ENCODE measurements around the gene OR2V1.

DNA sequence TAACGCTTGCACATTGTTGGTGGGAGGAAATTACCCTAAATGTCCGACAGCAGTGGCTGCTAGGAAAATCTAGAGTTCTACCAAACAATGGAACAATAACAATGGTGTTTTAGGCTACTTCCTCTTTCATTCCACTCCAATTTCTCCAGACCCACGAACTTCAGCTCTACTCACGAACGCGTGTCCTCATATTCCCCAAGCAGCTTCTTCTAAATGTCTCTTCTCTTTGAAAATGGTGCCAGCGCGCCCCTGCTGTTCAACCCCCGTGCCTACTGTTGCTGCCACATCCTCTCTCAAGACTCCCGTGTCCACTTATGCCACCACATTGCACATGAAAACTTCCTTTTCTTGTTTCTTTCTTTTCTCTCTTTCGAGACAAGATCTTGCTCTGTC is 42.1 kb upstream of the OR2V1 start:
- TF ChIP-seq CTCF (IDR thresholded peaks at IDR 0.05; ENCODE audit: low read length) = peak; percentile 73
- no peak for TF ChIP-seq EZH2 (optimal IDR thresholded peaks at IDR 0.05; ENCODE audit: low read depth, low read length)
- TF ChIP-seq EZH2phosphoT487 (IDR thresholded peaks at IDR 0.05; ENCODE audit: low read length) = no peak

Measured in MM.1S (cell line).